PFSK-1 (cell line): Measurements from ENCODE around the gene SUN2.

Source experiments
- POLR2AphosphoS5 ChIP-seq: IDR thresholded peaks from 2 replicates; pipeline ENCODE4 v1.6.1; 2012; ENCODE audit warnings: low read depth, mild to moderate bottlenecking, control low read depth, low read length, moderate library complexity
- SIN3A ChIP-seq: IDR thresholded peaks from 2 replicates; pipeline ENCODE4 v1.6.1; 2012; ENCODE audit warnings: mild to moderate bottlenecking, low read length, moderate library complexity, borderline replicate concordance; ENCODE audit not compliant: insufficient read depth
- TAF1 ChIP-seq: IDR thresholded peaks from 2 replicates; pipeline ENCODE4 v1.6.1; 2012; ENCODE audit warnings: low read length, control low read depth, borderline replicate concordance; ENCODE audit not compliant: insufficient read depth
- TF ChIP-seq, protein P1 (sequence below), 2 experiments: IDR thresholded peaks; 2 replicates each; pipeline versions ENCODE4 v1.6.1 to v1.8.0; 2011 to 2012; ENCODE audit warnings: low read depth in 2 of 2, low read length in 2 of 2, control low read depth in 1 of 2, inconsistent platforms in 1 of 2, mild to moderate bottlenecking in 1 of 2, moderate library complexity in 1 of 2; ENCODE audit not compliant: insufficient read depth in 1 of 2

DNA sequence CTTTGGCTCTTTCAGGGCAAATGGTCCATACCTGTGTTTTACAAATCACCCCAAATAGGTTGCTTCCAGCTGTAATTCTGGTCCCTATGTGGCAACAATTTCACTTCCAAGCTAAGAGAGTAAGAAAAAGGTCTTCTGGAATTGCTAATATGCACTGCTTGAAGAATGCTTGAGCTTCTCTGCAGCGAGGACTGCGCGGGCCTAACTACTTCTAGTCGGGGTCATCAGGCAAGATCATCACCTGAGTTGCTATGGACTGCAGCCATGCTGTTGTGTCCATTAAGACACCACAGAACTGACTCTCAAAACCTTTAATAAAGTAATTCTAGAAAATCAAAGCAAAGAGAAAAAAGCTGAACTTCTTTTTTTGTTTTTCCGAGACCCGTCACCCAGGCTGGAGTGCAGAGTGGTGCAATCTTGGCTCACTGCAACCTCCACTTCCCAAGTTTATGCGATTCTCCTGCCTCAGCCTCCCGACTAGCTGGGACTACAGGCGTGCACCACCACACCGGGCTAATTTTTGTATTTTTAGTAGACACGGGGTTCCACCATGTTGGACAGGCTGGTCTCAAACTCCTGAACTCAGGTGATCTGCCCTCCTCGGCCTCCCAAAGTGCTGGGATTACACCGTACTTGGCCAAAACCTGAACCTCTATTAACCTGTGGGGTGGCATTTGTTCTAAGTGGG lies 57.2 kb downstream of the SUN2 start:
- TF ChIP-seq, protein P1, sequence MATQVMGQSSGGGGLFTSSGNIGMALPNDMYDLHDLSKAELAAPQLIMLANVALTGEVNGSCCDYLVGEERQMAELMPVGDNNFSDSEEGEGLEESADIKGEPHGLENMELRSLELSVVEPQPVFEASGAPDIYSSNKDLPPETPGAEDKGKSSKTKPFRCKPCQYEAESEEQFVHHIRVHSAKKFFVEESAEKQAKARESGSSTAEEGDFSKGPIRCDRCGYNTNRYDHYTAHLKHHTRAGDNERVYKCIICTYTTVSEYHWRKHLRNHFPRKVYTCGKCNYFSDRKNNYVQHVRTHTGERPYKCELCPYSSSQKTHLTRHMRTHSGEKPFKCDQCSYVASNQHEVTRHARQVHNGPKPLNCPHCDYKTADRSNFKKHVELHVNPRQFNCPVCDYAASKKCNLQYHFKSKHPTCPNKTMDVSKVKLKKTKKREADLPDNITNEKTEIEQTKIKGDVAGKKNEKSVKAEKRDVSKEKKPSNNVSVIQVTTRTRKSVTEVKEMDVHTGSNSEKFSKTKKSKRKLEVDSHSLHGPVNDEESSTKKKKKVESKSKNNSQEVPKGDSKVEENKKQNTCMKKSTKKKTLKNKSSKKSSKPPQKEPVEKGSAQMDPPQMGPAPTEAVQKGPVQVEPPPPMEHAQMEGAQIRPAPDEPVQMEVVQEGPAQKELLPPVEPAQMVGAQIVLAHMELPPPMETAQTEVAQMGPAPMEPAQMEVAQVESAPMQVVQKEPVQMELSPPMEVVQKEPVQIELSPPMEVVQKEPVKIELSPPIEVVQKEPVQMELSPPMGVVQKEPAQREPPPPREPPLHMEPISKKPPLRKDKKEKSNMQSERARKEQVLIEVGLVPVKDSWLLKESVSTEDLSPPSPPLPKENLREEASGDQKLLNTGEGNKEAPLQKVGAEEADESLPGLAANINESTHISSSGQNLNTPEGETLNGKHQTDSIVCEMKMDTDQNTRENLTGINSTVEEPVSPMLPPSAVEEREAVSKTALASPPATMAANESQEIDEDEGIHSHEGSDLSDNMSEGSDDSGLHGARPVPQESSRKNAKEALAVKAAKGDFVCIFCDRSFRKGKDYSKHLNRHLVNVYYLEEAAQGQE (IDR thresholded peaks at IDR 0.05; ENCODE audit: insufficient read depth in 1 of 2, low read depth in 2 of 2, low read length in 2 of 2): no peak
- no peak for TF ChIP-seq SIN3A
- no peak for TF ChIP-seq POLR2AphosphoS5
- TF ChIP-seq TAF1: no peak
